HepG2 (cell line): ENCODE data around the gene KCTD1. TPM values are rescaled to one million over a fixed set of nuclear protein-coding genes. Genes with fewer than 3 reads are reported as not detected.
A peak's percentile ranks its signal among the peaks of the same experiment; 100 is the strongest.

Experiments
- ATAC-seq: fragments of 200-7000 bp; cut with Tn5 transposase; 3 replicates; pipeline ENCODE4 v1.9.1; 2020; ENCODE audit warnings: mild to moderate bottlenecking, moderate library complexity
- BruUV-seq: library from RNA; stranded (reverse); fragments of 400-500 nt; replicated peaks from 2 replicates; lab custom pipeline; 2021; lab: Mats Ljungman, UMichigan
- CTCF ChIA-PET: fragments of 300-600 bp; formaldehyde crosslinking; extraction: SDS; loops from one replicate; lab custom pipeline; 2021; ENCODE audit warnings: low total read pairs, inconsistent platforms, low intra/inter-chr PET ratio; lab: Yijun Ruan, JAX
- POLR2A ChIA-PET: fragments of 350-600 bp; sonication (Branson Sonifier 250); formaldehyde crosslinking; loops from one replicate; lab custom pipeline; 2020; ENCODE audit warnings: antibody characterized with exemption, inconsistent platforms; lab: Yijun Ruan, JAX
- DNase-seq: peaks from one replicate; pipeline ENCODE4 v3.0.0-alpha.2; 2015; ENCODE audit warnings: low spot score
- FAIRE-seq: peaks from 3 replicates; lab custom pipeline; 2011; peaks lifted over from hg19 to GRCh38; lab: Jason Lieb, UNC
- H2AFZ ChIP-seq: one replicate; pipeline ENCODE4 v1.6.1; 2011; ENCODE audit warnings: low read length, inconsistent platforms
- H3K27ac ChIP-seq: fragments of 300-600 bp; 3 replicates; pipeline ENCODE4 v1.8.0; 2011; ENCODE audit warnings: mixed run types, mild to moderate bottlenecking, mixed read lengths, low read length, inconsistent platforms; ENCODE audit not compliant: insufficient read depth; ENCODE audit errors: extremely low read length
- H3K27me3 ChIP-seq, 2 experiments: fragments of 200-600 bp in 1 of 2; 2 replicates in 1 of 2; 3 replicates in 1 of 2; pipeline versions ENCODE4 v1.6.0 to v1.8.0; 2011; ENCODE audit warnings: low read length in 2 of 2, mild to moderate bottlenecking in 2 of 2, moderate library complexity in 2 of 2, inconsistent platforms in 1 of 2; ENCODE audit not compliant: insufficient read depth in 2 of 2, control insufficient read depth in 1 of 2
- H3K36me3 ChIP-seq, 2 experiments: fragments of 200-600 bp in 1 of 2; replicated peaks in 1 of 2; 2 replicates in 1 of 2; 3 replicates in 1 of 2; pipeline versions ENCODE4 v1.5.1 to v1.8.0; 2011; ENCODE audit warnings: low read length in 2 of 2, inconsistent platforms in 1 of 2; ENCODE audit not compliant: insufficient read depth in 2 of 2, control insufficient read depth in 1 of 2
- H3K4me1 ChIP-seq: 2 replicates; pipeline ENCODE4 v1.5.1; 2012; ENCODE audit warnings: low read length, inconsistent platforms; ENCODE audit not compliant: insufficient read depth
- H3K4me2 ChIP-seq: 2 replicates; pipeline ENCODE4 v1.6.0; 2011; ENCODE audit warnings: low read depth, low read length, inconsistent platforms
- H3K4me3 ChIP-seq, 3 experiments: fragments of 200-600 bp in 1 of 3; sonication (generic), shearing (Covaris generic) in 1 of 3; replicated peaks in 1 of 3; 2 replicates each; pipeline ENCODE4 v1.5.1; 2011 to 2016; ENCODE audit warnings: low read length in 3 of 3, inconsistent platforms in 2 of 3, low read depth in 2 of 3, mild to moderate bottlenecking in 2 of 3, control low read depth in 1 of 3, mixed read lengths in 1 of 3; ENCODE audit not compliant: insufficient read depth in 1 of 3
- H3K79me2 ChIP-seq: one replicate; pipeline ENCODE4 v1.6.1; 2011; ENCODE audit warnings: low read length, inconsistent platforms; ENCODE audit not compliant: insufficient read depth
- H3K9ac ChIP-seq: 2 replicates; pipeline ENCODE4 v1.6.0; 2011; ENCODE audit warnings: mild to moderate bottlenecking, low read depth, low read length, inconsistent platforms; ENCODE audit not compliant: insufficient read depth
- H3K9me3 ChIP-seq: 2 replicates; pipeline ENCODE4 v1.5.1; 2012; ENCODE audit warnings: mild to moderate bottlenecking, low read length
- H4K20me1 ChIP-seq: 2 replicates; pipeline ENCODE4 v1.6.0; 2011; ENCODE audit warnings: inconsistent platforms, mild to moderate bottlenecking, low read length, moderate library complexity; ENCODE audit not compliant: insufficient read depth
- BCL6 ChIP-seq: IDR thresholded peaks from 2 replicates; pipeline ENCODE4 v1.6.1; 2016; ENCODE audit warnings: missing genetic modification reagents, missing compliant biosample characterization
- CEBPG ChIP-seq: IDR thresholded peaks from 2 replicates; pipeline ENCODE4 v1.6.1; 2016
- FOXA1 ChIP-seq, 2 experiments: fragments of 450-650 bp in 1 of 2; sonication (generic) in 1 of 2; formaldehyde crosslinking in 1 of 2; IDR thresholded peaks; 2 replicates each; pipeline versions ENCODE4 v1.4.0 to v1.6.1; 2016 to 2020; ENCODE audit warnings: missing genetic modification reagents in 1 of 2
- HOXD1 ChIP-seq: sonication (generic); formaldehyde crosslinking; IDR thresholded peaks from 2 replicates; pipeline ENCODE4 v1.5.0; 2020; ENCODE audit warnings: missing genetic modification reagents
- MTA3 ChIP-seq: sonication (generic); formaldehyde crosslinking; IDR thresholded peaks from 2 replicates; pipeline ENCODE4 v1.4.0; 2020; ENCODE audit warnings: missing genetic modification reagents
- SOX13 ChIP-seq, 3 experiments: fragments of 450-650 bp in 1 of 3; sonication (generic) in 1 of 3; formaldehyde crosslinking in 1 of 3; IDR thresholded peaks in 2 of 3; conservative IDR thresholded peaks in 1 of 3; 2 replicates each; pipeline versions ENCODE4 v1.5.0 to v1.6.1; 2016 to 2020; ENCODE audit warnings: antibody characterized with exemption in 1 of 3, mild to moderate bottlenecking in 1 of 3, missing compliant biosample characterization in 1 of 3, missing genetic modification reagents in 1 of 3, moderate library complexity in 1 of 3
- SOX6 ChIP-seq, 2 experiments: fragments of 450-650 bp in 1 of 2; sonication (generic) in 1 of 2; formaldehyde crosslinking in 1 of 2; IDR thresholded peaks; 2 replicates each; pipeline versions ENCODE4 v1.4.0 to v1.6.1; 2017 to 2020; ENCODE audit warnings: antibody characterized with exemption in 1 of 2, mild to moderate bottlenecking in 1 of 2, missing genetic modification reagents in 1 of 2
- ZBTB33 ChIP-seq: sonication (generic); formaldehyde crosslinking; IDR thresholded peaks from 2 replicates; pipeline ENCODE4 v1.4.0; 2020; ENCODE audit warnings: missing genetic modification reagents
- ZNF3 ChIP-seq: IDR thresholded peaks from 2 replicates; pipeline ENCODE4 v1.7.0; 2017; ENCODE audit warnings: inconsistent platforms
- ZNF510 ChIP-seq: sonication (generic); formaldehyde crosslinking; IDR thresholded peaks from 2 replicates; pipeline ENCODE4 v1.4.0; 2020; ENCODE audit warnings: low read depth, mild to moderate bottlenecking, missing genetic modification reagents
- ZZZ3 ChIP-seq: sonication (generic); formaldehyde crosslinking; IDR thresholded peaks from 2 replicates; pipeline ENCODE4 v1.4.0; 2020; ENCODE audit warnings: missing genetic modification reagents, mild to moderate bottlenecking, borderline replicate concordance
- whole genome bisulfite sequencing: methylation state at CpG from one replicate; pipeline ENCODE4 v1.1.6; 2017; ENCODE audit warnings: low lambda C conversion rate; 5-methylcytosine and 5-hydroxymethylcytosine counted together
- in situ Hi-C: cut with HindIII; loops from 2 replicates; pipeline ENCODE4 v1.10.0; 2017; ENCODE audit warnings: low pct_unique_long_range_greater_than_20kb; ENCODE audit not compliant: extremely low pct_ligation_motif_present
- intact Hi-C: fragments of 100-400 bp; cut with micrococcal nuclease; formaldehyde crosslinking; loops from one replicate; pipeline ENCODE4 v1.10.0; 2022; ENCODE audit not compliant: unreplicated experiment
- polyA plus RNA-seq, 8 experiments: library from polyadenylated mRNA; depleted of rRNA in 3 of 8; stranded (reverse) in 7 of 8; unstranded in 1 of 8; fragments of >200 nt; fragmentation: Illumina TruSeq in 4 of 8; extraction: Trizol in 4 of 8; gene quantifications; 2 replicates each; pipeline versions ENCODE4 v1.2.1 to v1.2.3, GENCODE V29; 2011 to 2016; ENCODE audit warnings: low read depth in 4 of 8, missing spikeins in 1 of 8, mixed read lengths in 1 of 8; ENCODE audit not compliant: insufficient read depth in 1 of 8
- total RNA-seq, 5 experiments: library from RNA; depleted of rRNA; stranded (reverse); fragments of >200 nt; fragmentation: Illumina TruSeq; extraction: Trizol; gene quantifications; 2 replicates each; pipeline ENCODE4 v1.2.3, GENCODE V29; 2016; ENCODE audit warnings: low read depth in 1 of 5
- TF ChIP-seq, protein P1 (sequence below): sonication (generic); formaldehyde crosslinking; IDR thresholded peaks from 2 replicates; pipeline ENCODE4 v1.5.1; 2020; ENCODE audit warnings: missing genetic modification reagents, mild to moderate bottlenecking, borderline replicate concordance
- TF ChIP-seq, protein P2 (sequence below): IDR thresholded peaks from 2 replicates; pipeline ENCODE4 v1.6.1; 2012; ENCODE audit warnings: low read depth, low read length, improper control_type of control experiment
- TF ChIP-seq, protein P3 (sequence below): sonication (generic); formaldehyde crosslinking; IDR thresholded peaks from 2 replicates; pipeline ENCODE4 v1.4.0; 2020; ENCODE audit warnings: missing genetic modification reagents

Gene KCTD1
- total and polyA plus RNA-seq, 2 of the 13 experiments (the other 11 are each of a cell fraction or from before 2014, with no cell fraction given), result 2.7 to 6.8 TPM

DNA sequence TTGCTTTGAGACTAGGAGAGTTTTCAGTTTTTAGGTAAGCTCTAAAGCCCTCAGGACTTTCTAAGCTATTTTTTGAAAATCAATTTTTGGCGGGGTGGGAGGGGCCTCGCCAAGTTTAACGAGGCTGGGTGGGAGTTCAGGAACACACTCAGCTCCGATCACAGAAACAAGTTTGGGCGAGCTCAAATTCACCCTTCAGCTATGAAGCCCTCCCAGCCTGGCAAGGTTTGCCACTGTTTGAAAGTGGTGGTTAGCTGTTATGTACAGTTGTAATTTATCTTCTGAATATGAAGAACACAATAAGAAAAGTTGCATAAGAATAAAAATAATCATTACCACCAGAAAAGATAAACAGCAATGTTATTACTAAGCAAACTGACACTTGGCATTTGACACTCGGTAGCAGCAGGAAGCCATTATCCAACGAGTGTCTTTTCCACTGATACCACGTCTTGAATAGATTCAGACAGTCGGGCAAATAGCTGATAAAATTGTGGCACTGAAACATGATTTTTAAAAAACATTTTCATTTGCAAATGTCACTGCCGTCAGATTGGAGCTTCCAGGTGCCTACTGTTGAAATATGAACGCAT is 59.8 kb downstream of the KCTD1 start (continued):
- TF ChIP-seq, protein P1, sequence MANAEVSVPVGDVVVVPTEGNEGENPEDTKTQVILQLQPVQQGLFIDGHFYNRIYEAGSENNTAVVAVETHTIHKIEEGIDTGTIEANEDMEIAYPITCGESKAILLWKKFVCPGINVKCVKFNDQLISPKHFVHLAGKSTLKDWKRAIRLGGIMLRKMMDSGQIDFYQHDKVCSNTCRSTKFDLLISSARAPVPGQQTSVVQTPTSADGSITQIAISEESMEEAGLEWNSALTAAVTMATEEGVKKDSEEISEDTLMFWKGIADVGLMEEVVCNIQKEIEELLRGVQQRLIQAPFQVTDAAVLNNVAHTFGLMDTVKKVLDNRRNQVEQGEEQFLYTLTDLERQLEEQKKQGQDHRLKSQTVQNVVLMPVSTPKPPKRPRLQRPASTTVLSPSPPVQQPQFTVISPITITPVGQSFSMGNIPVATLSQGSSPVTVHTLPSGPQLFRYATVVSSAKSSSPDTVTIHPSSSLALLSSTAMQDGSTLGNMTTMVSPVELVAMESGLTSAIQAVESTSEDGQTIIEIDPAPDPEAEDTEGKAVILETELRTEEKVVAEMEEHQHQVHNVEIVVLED (CRISPR knock-in tag), result no peak
- no peak for TF ChIP-seq ZNF3
- no peak for TF ChIP-seq FOXA1 (IDR thresholded peaks at IDR 0.05)
- TF ChIP-seq FOXA1 (CRISPR knock-in tag; IDR thresholded peaks at IDR 0.05), result no peak
- TF ChIP-seq, protein P2, sequence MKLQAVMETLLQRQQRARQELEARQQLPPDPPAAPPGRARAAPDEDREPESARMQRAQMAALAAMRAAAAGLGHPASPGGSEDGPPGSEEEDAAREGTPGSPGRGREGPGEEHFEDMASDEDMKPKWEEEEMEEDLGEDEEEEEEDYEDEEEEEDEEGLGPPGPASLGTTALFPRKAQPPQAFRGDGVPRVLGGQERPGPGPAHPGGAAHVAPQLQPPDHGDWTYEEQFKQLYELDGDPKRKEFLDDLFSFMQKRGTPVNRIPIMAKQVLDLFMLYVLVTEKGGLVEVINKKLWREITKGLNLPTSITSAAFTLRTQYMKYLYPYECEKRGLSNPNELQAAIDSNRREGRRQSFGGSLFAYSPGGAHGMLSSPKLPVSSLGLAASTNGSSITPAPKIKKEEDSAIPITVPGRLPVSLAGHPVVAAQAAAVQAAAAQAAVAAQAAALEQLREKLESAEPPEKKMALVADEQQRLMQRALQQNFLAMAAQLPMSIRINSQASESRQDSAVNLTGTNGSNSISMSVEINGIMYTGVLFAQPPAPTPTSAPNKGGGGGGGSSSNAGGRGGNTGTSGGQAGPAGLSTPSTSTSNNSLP, result no peak
- TF ChIP-seq, all 625 proteins: peak for 0

DNA sequence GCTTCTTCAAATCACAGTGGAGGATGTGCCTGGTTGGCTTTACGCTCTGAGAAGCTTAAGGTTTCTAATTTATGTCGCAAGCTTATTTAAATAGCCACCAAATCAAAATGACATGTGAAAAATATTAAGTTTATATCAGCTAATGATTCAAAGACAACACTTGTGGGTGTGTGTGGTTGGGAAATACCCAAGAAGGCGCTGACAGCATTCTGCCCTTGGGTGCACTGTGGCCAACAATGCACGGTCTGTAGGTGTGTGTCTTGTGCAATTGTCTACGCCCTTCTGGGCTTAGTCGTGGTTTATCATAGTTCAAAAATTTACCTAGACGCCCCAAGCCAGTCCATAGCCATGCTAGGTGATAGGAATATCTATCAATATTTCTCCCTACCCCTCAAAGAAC is 60.9 kb downstream of the KCTD1 start:
- BruUV-seq, result no TSS peak
- no peak for FAIRE-seq
- in situ Hi-C loops, result no loop called here
- TF ChIP-seq SOX13 (IDR thresholded peaks at IDR 0.05) (no peak), SOX13 (CRISPR knock-in tag; conservative IDR thresholded peaks at IDR 0.05 in 1 of 2, IDR thresholded peaks at IDR 0.05 in 1 of 2) (peak in 1 of 2 experiments; percentile 74; a peak in 2 of 4 replicates), HOXD1 (CRISPR knock-in tag) (no peak), ZZZ3 (CRISPR knock-in tag) (no peak), MTA3 (CRISPR knock-in tag) (no peak), BCL6 (CRISPR knock-in tag) (peak; percentile 39; the same call in 1 of the 2 replicates), SOX6 (IDR thresholded peaks at IDR 0.05) (no peak), SOX6 (CRISPR knock-in tag; IDR thresholded peaks at IDR 0.05) (peak; percentile 51), CEBPG (CRISPR knock-in tag) (peak; percentile 79), ZBTB33 (CRISPR knock-in tag) (peak; percentile 90), ZNF510 (CRISPR knock-in tag) (no peak)
- TF ChIP-seq, protein P3, sequence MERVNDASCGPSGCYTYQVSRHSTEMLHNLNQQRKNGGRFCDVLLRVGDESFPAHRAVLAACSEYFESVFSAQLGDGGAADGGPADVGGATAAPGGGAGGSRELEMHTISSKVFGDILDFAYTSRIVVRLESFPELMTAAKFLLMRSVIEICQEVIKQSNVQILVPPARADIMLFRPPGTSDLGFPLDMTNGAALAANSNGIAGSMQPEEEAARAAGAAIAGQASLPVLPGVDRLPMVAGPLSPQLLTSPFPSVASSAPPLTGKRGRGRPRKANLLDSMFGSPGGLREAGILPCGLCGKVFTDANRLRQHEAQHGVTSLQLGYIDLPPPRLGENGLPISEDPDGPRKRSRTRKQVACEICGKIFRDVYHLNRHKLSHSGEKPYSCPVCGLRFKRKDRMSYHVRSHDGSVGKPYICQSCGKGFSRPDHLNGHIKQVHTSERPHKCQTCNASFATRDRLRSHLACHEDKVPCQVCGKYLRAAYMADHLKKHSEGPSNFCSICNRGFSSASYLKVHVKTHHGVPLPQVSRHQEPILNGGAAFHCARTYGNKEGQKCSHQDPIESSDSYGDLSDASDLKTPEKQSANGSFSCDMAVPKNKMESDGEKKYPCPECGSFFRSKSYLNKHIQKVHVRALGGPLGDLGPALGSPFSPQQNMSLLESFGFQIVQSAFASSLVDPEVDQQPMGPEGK (CRISPR knock-in tag), result 0 out of 2 replicates have a peak, but pooled peaks have one; percentile 12

More for the DNA sequence above, 60.9 kb downstream of the KCTD1 start:
- no peaks in the 10 kb centered on the region for H3K9me3 ChIP-seq
- no peak overlapping the region for H3K4me3 ChIP-seq
- no peaks in the 10 kb centered on the region for H3K79me2 ChIP-seq
- no peaks in the 10 kb centered on the region for H4K20me1 ChIP-seq
- H3K27me3 ChIP-seq, result no peaks in the 10 kb centered on the region
- WGBS, result 47% methylated on average over 7 of the region's 7 CpGs
- DNase-seq (peak; percentile 63), ATAC-seq (peak; percentile 14; the same call in 1 of the 3 replicates)
- POLR2A ChIA-PET, result no interaction called here
- no peak overlapping the region for H2AFZ ChIP-seq
- H3K9ac ChIP-seq, result no peak overlapping the region
- CTCF ChIA-PET, result no interaction called here
- intact Hi-C loops, result loop anchor here (5.0 kb wide), 1 partner anchor 60 kb away; the partner anchor contains the start of gene KCTD1
- H3K4me2 ChIP-seq, result no peak overlapping the region
- peaks cover 56% of the 10 kb centered on the region for H3K4me1 ChIP-seq
- H3K36me3 ChIP-seq, result no peaks in the 10 kb centered on the region
- H3K27ac ChIP-seq, result no peak overlapping the region
